Hepatocyte (in vitro differentiated cells): ENCODE results near the gene GRK5.

Source experiments
- CTCF ChIP-seq: fragments of 200-600 bp; sonication (generic); IDR thresholded peaks from 2 replicates; pipeline ENCODE4 v1.5.1; 2016; ENCODE audit warnings: antibody characterized with exemption, mild to moderate bottlenecking; ENCODE audit not compliant: poor library complexity
- EZH2 ChIP-seq: fragments of 200-600 bp; sonication (generic); IDR thresholded peaks from 2 replicates; pipeline ENCODE4 v1.6.1; 2016; ENCODE audit warnings: antibody characterized with exemption, mild to moderate bottlenecking, borderline replicate concordance
- EZH2phosphoT487 ChIP-seq: fragments of 200-600 bp; sonication (generic); IDR thresholded peaks from one replicate; pipeline ENCODE4 v1.6.1; 2018; ENCODE audit warnings: antibody characterized with exemption, mild to moderate bottlenecking, low read depth, moderate library complexity; ENCODE audit not compliant: unreplicated experiment, severe bottlenecking

DNA sequence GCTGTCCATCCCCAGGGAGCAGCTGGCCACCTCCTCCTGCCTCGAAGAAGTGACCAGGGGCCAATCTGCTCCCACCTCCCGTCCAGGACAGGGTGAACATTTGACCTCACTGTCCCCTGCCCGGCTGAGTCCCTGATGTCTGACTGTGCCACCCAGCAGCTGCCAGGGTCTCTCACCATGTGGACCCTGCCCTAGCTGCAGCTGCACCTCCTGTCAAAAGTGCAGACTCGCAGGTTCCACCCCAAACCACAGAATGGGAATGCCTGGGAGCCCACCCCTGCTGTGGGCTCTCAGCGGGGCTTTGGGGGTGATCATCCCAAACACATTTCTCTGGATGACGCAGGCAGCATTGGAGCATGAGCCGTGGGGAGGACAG lies 249.1 kb downstream of the GRK5 start:
- no peak for TF ChIP-seq CTCF
- TF ChIP-seq EZH2, result no peak
- TF ChIP-seq EZH2phosphoT487, result no peak
